ENCODE results near the gene PLPPR2.
A peak's percentile ranks its signal among the peaks of the same experiment; 100 is the strongest.

Gene PLPPR2

DNA sequence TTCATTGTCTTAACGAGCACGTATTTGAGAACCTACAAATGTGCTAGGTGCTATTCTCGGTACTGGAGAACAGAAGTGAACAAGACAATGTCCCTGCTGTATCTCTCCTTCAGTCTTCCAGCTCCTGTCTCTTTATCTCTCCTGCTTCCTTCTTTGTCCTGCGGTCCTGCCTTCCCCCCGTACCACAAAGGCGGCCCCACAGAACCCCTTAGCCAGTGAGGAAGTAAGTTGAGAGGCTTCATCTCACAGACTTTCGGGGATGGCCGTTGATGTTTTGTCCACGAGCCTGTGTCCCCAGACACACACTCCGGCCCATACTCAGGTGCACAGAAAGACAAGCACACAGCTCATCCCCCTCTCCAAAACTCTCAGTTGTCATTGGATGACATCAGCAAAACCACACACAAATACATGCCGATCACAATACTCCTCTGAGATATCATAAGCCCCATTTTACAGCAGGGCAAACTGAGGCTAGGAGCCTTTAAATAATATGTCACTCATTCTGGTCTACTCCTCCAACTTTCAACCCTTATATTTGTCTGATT, 18.7 kb downstream of the PLPPR2 start:
- Histone ChIP-seq H3K4me1 (ENCODE audit: control insufficient read depth, low read length) (peaks cover 40% of the 10 kb centered on the region), H3K4me3 (ENCODE audit: low read length) (peak overlapping the region; percentile 94), H3K27me3 (ENCODE audit: control insufficient read depth, low read length) (no peaks in the 10 kb centered on the region), H3K9me2 (replicated peaks; ENCODE audit: control insufficient read depth, low read length) (no peaks in the 10 kb centered on the region), H3K4me2 (ENCODE audit: low read length) (peak overlapping the region; percentile 85), H3K36me3 (ENCODE audit: control insufficient read depth, low read length) (peaks cover 28% of the 10 kb centered on the region), H3K9me3 (ENCODE audit: control insufficient read depth, insufficient read depth, low read length) (no peaks in the 10 kb centered on the region), H4K20me1 (ENCODE audit: control insufficient read depth, insufficient read depth, low read depth, low read length) (no peaks in the 10 kb centered on the region), H3K27ac (ENCODE audit: low read depth, low read length) (no peak overlapping the region), H3F3A (ENCODE audit: control insufficient read depth, insufficient read depth) (peaks cover 14% of the 10 kb centered on the region), H3K79me2 (ENCODE audit: control insufficient read depth, low read length) (peaks cover 41% of the 10 kb centered on the region)
- TF ChIP-seq EZH2phosphoT487 (IDR thresholded peaks at IDR 0.05; ENCODE audit: borderline replicate concordance, low read length): no peak
- TF ChIP-seq, protein P1, sequence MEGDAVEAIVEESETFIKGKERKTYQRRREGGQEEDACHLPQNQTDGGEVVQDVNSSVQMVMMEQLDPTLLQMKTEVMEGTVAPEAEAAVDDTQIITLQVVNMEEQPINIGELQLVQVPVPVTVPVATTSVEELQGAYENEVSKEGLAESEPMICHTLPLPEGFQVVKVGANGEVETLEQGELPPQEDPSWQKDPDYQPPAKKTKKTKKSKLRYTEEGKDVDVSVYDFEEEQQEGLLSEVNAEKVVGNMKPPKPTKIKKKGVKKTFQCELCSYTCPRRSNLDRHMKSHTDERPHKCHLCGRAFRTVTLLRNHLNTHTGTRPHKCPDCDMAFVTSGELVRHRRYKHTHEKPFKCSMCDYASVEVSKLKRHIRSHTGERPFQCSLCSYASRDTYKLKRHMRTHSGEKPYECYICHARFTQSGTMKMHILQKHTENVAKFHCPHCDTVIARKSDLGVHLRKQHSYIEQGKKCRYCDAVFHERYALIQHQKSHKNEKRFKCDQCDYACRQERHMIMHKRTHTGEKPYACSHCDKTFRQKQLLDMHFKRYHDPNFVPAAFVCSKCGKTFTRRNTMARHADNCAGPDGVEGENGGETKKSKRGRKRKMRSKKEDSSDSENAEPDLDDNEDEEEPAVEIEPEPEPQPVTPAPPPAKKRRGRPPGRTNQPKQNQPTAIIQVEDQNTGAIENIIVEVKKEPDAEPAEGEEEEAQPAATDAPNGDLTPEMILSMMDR (IDR thresholded peaks at IDR 0.05; ENCODE audit: low read depth, low read length, poor library complexity, severe bottlenecking): no peak

- H3K27me3 ChIP-seq (ENCODE audit: control insufficient read depth, low read length): no peaks in the 10 kb centered on the region
- peak within 1 kb of the TSS; percentile 86 for H3K27ac ChIP-seq (ENCODE audit: low read depth, low read length)
- TF ChIP-seq, protein P1 (IDR thresholded peaks at IDR 0.05; ENCODE audit: low read depth, low read length, poor library complexity, severe bottlenecking): no peak
- no peak for TF ChIP-seq EZH2phosphoT487 (IDR thresholded peaks at IDR 0.05; ENCODE audit: borderline replicate concordance, low read length)
- no peaks in the 10 kb centered on the region for H4K20me1 ChIP-seq (ENCODE audit: control insufficient read depth, insufficient read depth, low read depth, low read length)
- no peaks in the 10 kb centered on the region for H3K9me2 ChIP-seq (replicated peaks; ENCODE audit: control insufficient read depth, low read length)
- H3K36me3 ChIP-seq (ENCODE audit: control insufficient read depth, low read length): peaks cover 28% of the 10 kb centered on the region
- H3K9me3 ChIP-seq (ENCODE audit: control insufficient read depth, insufficient read depth, low read length): no peaks in the 10 kb centered on the region
- peaks cover 46% of the 10 kb centered on the region for H3K79me2 ChIP-seq (ENCODE audit: control insufficient read depth, low read length)
- peak within 1 kb of the TSS; percentile 94 for H3K4me3 ChIP-seq (ENCODE audit: low read length)
- H3K4me2 ChIP-seq (ENCODE audit: low read length): peak within 1 kb of the TSS; percentile 99
- peaks cover 44% of the 10 kb centered on the region for H3K4me1 ChIP-seq (ENCODE audit: control insufficient read depth, low read length)
- H3F3A ChIP-seq (ENCODE audit: control insufficient read depth, insufficient read depth): peaks cover 14% of the 10 kb centered on the region
Observed at GRCh38 chr19:11374433-11375142, 19.4 kb downstream of the PLPPR2 start, which contains the start of gene SWSAP1. Gene SWSAP1 (plus strand): TSS chr19:11374666. CDS start chr19:11374681, 15 bp downstream.

DNA sequence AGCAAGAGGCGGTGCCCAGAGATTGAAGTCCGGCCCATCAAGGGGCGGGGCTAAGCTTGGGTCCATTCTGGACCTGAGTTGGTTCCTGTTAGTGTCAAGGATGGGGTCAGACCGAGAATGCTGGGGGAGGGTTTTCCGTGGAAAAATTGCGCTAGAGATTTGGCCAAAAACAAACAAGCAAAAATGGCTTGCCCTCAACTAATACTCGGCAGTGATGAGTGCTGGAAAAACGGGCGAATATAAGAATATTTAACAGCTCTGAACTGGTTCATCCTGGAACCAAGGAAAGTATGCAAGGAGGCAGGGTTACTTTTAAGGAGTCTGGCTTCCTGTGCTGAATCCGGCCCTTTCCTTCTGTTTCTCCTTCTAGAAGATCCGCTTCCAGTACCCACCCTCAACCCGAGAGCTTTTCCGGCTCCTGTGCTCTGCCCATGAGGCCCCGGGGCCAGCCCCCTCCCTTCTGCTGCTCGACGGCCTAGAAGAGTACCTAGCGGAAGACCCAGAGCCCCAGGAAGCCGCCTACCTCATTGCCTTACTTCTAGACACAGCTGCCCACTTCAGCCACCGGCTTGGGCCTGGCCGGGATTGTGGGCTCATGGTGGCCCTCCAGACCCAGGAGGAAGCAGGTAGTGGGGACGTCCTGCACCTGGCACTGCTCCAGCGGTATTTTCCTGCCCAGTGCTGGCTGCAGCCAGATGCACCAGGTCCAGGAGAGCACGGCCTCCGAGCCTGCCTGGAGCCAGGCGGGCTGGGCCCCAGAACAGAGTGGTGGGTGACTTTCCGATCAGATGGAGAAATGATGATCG, 20.1 kb downstream of the PLPPR2 start:
- Histone ChIP-seq H3K9me3 (ENCODE audit: control insufficient read depth, insufficient read depth, low read length) (no peaks in the 10 kb centered on the region), H3K27me3 (ENCODE audit: control insufficient read depth, low read length) (no peaks in the 10 kb centered on the region), H4K20me1 (ENCODE audit: control insufficient read depth, insufficient read depth, low read depth, low read length) (no peaks in the 10 kb centered on the region), H3K27ac (ENCODE audit: low read depth, low read length) (peak overlapping the region; percentile 86), H3K9me2 (replicated peaks; ENCODE audit: control insufficient read depth, low read length) (no peaks in the 10 kb centered on the region), H3F3A (ENCODE audit: control insufficient read depth, insufficient read depth) (peaks cover 16% of the 10 kb centered on the region), H3K36me3 (ENCODE audit: control insufficient read depth, low read length) (peaks cover 28% of the 10 kb centered on the region), H3K4me1 (ENCODE audit: control insufficient read depth, low read length) (peaks cover 52% of the 10 kb centered on the region), H3K79me2 (ENCODE audit: control insufficient read depth, low read length) (peaks cover 54% of the 10 kb centered on the region), H3K4me2 (ENCODE audit: low read length) (peak overlapping the region; percentile 99), H3K4me3 (ENCODE audit: low read length) (peak overlapping the region; percentile 94)
- TF ChIP-seq EZH2phosphoT487 (IDR thresholded peaks at IDR 0.05; ENCODE audit: borderline replicate concordance, low read length): no peak
- TF ChIP-seq, protein P1 (IDR thresholded peaks at IDR 0.05; ENCODE audit: low read depth, low read length, poor library complexity, severe bottlenecking): no peak

Data from DOHH2 (cell line).